Activated B cell treated with CpG ODN at 0.5 μM for 24 hours (primary cell): ENCODE results near the gene HNRNPA3. TPM values are rescaled to one million over a fixed set of nuclear protein-coding genes. Genes with fewer than 3 reads are reported as not detected.

Source experiments
- ATAC-seq: fragments of 200-7000 bp; cut with Tn5 transposase; one replicate; pipeline ENCODE4 v1.10.0; 2021; ENCODE audit warnings: low read depth, mild to moderate bottlenecking, moderate library complexity
- CTCF ChIA-PET: fragments of 350-600 bp; sonication (Branson Sonifier 250); formaldehyde crosslinking; loops from one replicate; lab custom pipeline; 2021; ENCODE audit warnings: antibody characterized with exemption; lab: Charles Lee
- POLR2A ChIA-PET: fragments of 350-600 bp; sonication (Branson Sonifier 250); formaldehyde crosslinking; loops from one replicate; lab custom pipeline; 2021; ENCODE audit warnings: antibody characterized with exemption; lab: Charles Lee
- DNase-seq: peaks from one replicate; pipeline ENCODE4 v3.0.0; 2022
- H3K27ac Mint-ChIP-seq: one replicate; pipeline ENCODE4 v1.8.0; 2020; ENCODE audit warnings: mixed read lengths
- H3K27me3 Mint-ChIP-seq: one replicate; pipeline ENCODE4 v1.8.0; 2021; ENCODE audit warnings: mixed read lengths
- H3K36me3 Mint-ChIP-seq: one replicate; pipeline ENCODE4 v1.8.0; 2021; ENCODE audit warnings: low read depth, mixed read lengths
- H3K4me1 Mint-ChIP-seq: one replicate; pipeline ENCODE4 v1.8.0; 2021; ENCODE audit warnings: mixed read lengths
- H3K4me3 Mint-ChIP-seq: one replicate; pipeline ENCODE4 v1.8.0; 2020; ENCODE audit warnings: mild to moderate bottlenecking, mixed read lengths
- H3K9me3 Mint-ChIP-seq: one replicate; pipeline ENCODE4 v1.8.0; 2020; ENCODE audit warnings: mixed read lengths
- CTCF ChIP-seq: fragments of 200-600 bp; IDR thresholded peaks from one replicate; pipeline ENCODE4 v1.8.0; 2022; ENCODE audit warnings: antibody characterized with exemption, mild to moderate bottlenecking
- intact Hi-C: fragments of 100-400 bp; cut with micrococcal nuclease; formaldehyde crosslinking; loops from one replicate; pipeline ENCODE4 v1.15.1; 2024
- total RNA-seq: library from RNA; stranded (reverse); gene quantifications from 2 replicates; pipeline ENCODE4 v1.2.3, GENCODE V29; 2022

The HNRNPA3 gene
- total RNA-seq, 1 donor from 2014 or later = 254 TPM

- no peaks in the 10 kb centered on the region for H3K27me3 Mint-ChIP-seq
- TF ChIP-seq CTCF = no peak
- peak overlapping the region; percentile 99 for H3K27ac Mint-ChIP-seq
- H3K4me1 Mint-ChIP-seq = peaks cover 70% of the 10 kb centered on the region
- ChIA-PET POLR2A (interaction anchor here (1.6 to 7.8 kb wide), 4 partner anchors 20 to 49 kb away, joined by 4 to 212 read pairs (median 54); partner anchors contain the start of gene HNRNPA3), CTCF (interaction anchor here (2.6 to 6.3 kb wide), 5 partner anchors 23 to 97 kb away, joined by 13 to 143 read pairs (median 29); partner anchors contain the start of gene HNRNPA3)
- DNase-seq (no peak), ATAC-seq (no peak)
- peaks cover 39% of the 10 kb centered on the region for H3K36me3 Mint-ChIP-seq
- intact Hi-C loops = loop anchor here (2.0 to 5.0 kb wide), 2 partner anchors 35 to 131 kb away; partner anchors contain the start of gene AGPS
- H3K4me3 Mint-ChIP-seq = peak overlapping the region; percentile 97
- peaks cover 2% of the 10 kb centered on the region for H3K9me3 Mint-ChIP-seq
Observed at GRCh38 chr2:177262092-177262491, 49.5 kb downstream of the HNRNPA3 start.

DNA sequence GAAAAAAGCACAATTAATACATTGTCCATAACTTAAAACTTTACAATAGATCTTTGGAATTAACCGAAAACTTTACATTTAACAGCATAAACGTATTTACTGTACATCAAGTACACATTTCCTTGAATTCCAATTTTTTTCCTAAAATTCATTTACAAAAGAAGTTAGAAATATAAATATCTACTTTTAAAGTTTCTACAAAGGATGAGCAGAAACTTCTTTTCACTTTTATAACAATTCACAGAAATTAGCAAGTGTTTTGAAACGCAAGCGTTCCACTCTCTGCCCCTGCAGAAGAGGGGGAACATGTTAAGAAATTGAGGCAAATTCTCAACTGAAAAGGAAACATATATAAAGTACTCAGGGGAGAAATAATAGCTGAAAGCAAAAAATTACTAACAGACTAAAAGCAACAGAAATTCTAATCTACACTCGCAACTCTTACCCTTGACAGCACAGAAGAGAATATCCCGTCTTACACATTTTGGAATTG lies 50.4 kb downstream of the HNRNPA3 start:
- DNase-seq (no peak), ATAC-seq (no peak)
- peaks cover 36% of the 10 kb centered on the region for H3K36me3 Mint-ChIP-seq
- intact Hi-C loops = loop anchor here (1.0 to 5.0 kb wide), 9 partner anchors 23 to 461 kb away; partner anchors contain the start of genes AGPS and HNRNPA3
- H3K9me3 Mint-ChIP-seq = peaks cover 2% of the 10 kb centered on the region
- H3K4me3 Mint-ChIP-seq = peak overlapping the region; percentile 97
- POLR2A ChIA-PET = interaction anchor here (0.5 to 7.8 kb wide), 27 partner anchors 9 to 371 kb away, joined by 3 to 255 read pairs (median 15); partner anchors contain the start of genes AGPS and HNRNPA3
- H3K4me1 Mint-ChIP-seq = peaks cover 63% of the 10 kb centered on the region
- peak overlapping the region; percentile 99 for H3K27ac Mint-ChIP-seq
- H3K27me3 Mint-ChIP-seq = no peaks in the 10 kb centered on the region
- TF ChIP-seq CTCF = no peak
- CTCF ChIA-PET = interaction anchor here (0.6 to 6.3 kb wide), 20 partner anchors 8 to 153 kb away, joined by 3 to 143 read pairs (median 6); partner anchors contain the start of gene HNRNPA3

- H3K4me3 Mint-ChIP-seq = peak overlapping the region; percentile 97
- TF ChIP-seq CTCF = no peak
- POLR2A ChIA-PET = interaction anchor here (0.5 to 7.8 kb wide), 32 partner anchors 9 to 1187 kb away, joined by 3 to 255 read pairs (median 10); partner anchors contain the start of genes AGPS, HNRNPA3, PJVK and PRKRA
- intact Hi-C loops = loop anchor here (1.0 to 5.0 kb wide), 13 partner anchors 17 to 1215 kb away; partner anchors contain the start of genes AGPS, FKBP7 and HNRNPA3
- CTCF ChIA-PET = interaction anchor here (0.6 to 6.3 kb wide), 23 partner anchors 8 to 459 kb away, joined by 3 to 143 read pairs (median 5); partner anchors contain the start of gene HNRNPA3
- H3K27ac Mint-ChIP-seq = peak overlapping the region; percentile 100
- no peaks in the 10 kb centered on the region for H3K9me3 Mint-ChIP-seq
- peak; percentile 53 for ATAC-seq
- no peaks in the 10 kb centered on the region for H3K27me3 Mint-ChIP-seq
- peak; percentile 97 for DNase-seq
- H3K4me1 Mint-ChIP-seq = peaks cover 59% of the 10 kb centered on the region
- peaks cover 31% of the 10 kb centered on the region for H3K36me3 Mint-ChIP-seq
Observed at GRCh38 chr2:177263451-177264208, 51.0 kb downstream of the HNRNPA3 start.

DNA sequence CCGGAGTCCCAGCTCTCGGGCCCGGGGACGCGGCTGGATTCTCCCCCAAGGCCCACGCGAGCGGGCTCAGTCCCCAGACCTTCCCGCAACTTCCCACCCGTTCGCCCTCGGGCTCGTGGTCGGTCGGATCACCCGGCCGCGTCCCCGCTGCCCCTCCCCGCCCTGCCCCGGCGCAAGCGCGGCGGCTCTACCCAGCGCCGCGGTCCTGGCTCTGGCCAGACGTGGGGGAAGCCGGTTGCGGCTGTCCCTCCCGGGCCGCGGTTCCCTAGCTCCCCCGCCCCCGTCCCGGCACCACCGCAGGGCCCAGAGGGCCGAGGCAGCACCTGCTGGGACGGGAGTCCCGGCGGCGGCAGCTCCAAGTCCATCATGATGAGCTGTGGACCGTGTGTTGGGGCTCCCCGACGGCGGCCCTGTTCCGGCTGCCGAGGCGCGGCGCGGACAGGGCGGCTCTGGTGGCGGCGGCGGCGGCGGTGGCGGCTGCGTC lies 51.7 kb downstream of the HNRNPA3 start:
- peaks cover 55% of the 10 kb centered on the region for H3K4me1 Mint-ChIP-seq
- ATAC-seq = no peak

More for the DNA sequence above, 51.7 kb downstream of the HNRNPA3 start:
- Mint-ChIP-seq H3K27ac (peak overlapping the region; percentile 100), H3K9me3 (no peaks in the 10 kb centered on the region), H3K4me3 (peak overlapping the region; percentile 97), H3K36me3 (peaks cover 24% of the 10 kb centered on the region), H3K27me3 (no peaks in the 10 kb centered on the region)
- POLR2A ChIA-PET = interaction anchor here (0.6 to 7.8 kb wide), 36 partner anchors 9 to 1266 kb away, joined by 3 to 255 read pairs (median 9); partner anchors contain the start of genes AGPS, HNRNPA3, PJVK and PRKRA
- CTCF ChIA-PET = interaction anchor here (0.6 to 6.3 kb wide), 19 partner anchors 9 to 458 kb away, joined by 3 to 143 read pairs (median 6); partner anchors contain the start of gene HNRNPA3
- no peak for TF ChIP-seq CTCF
- DNase-seq = no peak
- intact Hi-C loops = loop anchor here (1.0 to 5.0 kb wide), 5 partner anchors 17 to 1215 kb away; partner anchors contain the start of gene FKBP7
